Activated CD4-positive, alpha-beta T cell treated with anti-CD3 and anti-CD28 coated beads, Interleukin-2, amount 50 U/mL, for 24 hours (primary cell): ENCODE measurements around the gene MAN1A1.
"Not testable (repeated sequence)": the region's sequence is repeated elsewhere in the genome, so short reads cannot be mapped to it uniquely, and the experiment has no call there.

Experiments used
- DNase-seq, 2 donors: peaks; one replicate each; pipeline ENCODE4 v3.0.0-alpha.2; 2020; ENCODE audit warnings: low read depth in 1 of 2, low spot score in 1 of 2

MAN1A1 gene

DNA sequence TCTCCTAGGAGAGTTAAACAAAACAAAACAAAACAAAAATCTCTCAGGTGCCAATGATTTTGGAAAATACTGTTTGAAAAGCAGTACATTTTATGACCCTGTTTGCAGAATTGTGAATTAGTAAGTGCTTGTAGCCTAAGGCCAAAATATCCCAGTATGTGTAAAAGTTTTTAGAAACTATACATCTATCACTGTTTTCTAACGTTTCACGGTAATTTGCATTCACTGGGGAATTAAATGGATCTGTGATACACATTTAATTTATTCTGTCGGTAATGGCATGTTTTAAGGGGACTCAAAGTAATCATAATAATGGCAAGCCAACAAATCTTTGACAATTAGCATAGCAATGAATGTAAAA, 175.5 kb downstream of the MAN1A1 start:
- DNase-seq, result no peak

DNA sequence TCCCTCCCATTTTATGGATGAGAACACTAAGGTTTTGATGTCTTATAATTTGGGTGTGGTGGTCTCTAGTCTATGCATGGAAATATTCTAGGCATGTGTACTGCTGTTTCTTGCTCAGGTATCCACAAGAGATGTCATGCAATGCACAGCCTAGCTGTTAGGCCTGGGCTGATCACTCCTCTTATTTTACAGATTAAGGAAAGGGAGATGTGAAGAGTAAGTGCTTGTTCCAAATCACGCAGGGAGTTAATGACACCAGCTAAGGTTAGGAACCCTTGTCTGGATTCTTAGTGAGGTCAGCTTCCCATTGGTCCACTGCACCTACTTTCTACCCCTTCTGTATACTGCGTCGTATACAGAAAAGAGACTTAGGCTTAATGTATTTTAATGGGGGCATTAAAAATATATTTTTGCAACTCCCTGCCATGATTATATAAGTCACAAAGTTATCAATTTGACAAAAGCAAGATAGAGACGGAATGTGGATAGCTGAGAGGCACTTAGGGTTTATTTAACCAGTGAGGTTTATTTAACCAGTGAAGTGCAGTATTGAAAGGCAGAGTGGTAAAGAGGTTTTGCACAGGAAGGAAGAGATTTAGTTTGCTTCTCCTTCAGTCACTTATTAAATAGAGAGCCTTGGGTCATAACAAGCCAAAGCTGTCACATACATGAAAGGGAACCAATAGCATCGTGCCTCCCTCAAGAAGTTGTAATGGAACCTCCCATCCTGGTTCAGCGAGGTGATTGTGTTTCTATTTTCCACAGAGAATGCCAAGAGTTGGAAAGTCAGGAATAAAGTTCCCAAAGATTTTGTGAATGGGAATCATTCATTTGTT, 176.1 kb downstream of the MAN1A1 start:
- no peak for DNase-seq

GRCh38 chr6:119172824-119173223, 176.7 kb downstream of the MAN1A1 start:
- DNase-seq, result no peak

DNA sequence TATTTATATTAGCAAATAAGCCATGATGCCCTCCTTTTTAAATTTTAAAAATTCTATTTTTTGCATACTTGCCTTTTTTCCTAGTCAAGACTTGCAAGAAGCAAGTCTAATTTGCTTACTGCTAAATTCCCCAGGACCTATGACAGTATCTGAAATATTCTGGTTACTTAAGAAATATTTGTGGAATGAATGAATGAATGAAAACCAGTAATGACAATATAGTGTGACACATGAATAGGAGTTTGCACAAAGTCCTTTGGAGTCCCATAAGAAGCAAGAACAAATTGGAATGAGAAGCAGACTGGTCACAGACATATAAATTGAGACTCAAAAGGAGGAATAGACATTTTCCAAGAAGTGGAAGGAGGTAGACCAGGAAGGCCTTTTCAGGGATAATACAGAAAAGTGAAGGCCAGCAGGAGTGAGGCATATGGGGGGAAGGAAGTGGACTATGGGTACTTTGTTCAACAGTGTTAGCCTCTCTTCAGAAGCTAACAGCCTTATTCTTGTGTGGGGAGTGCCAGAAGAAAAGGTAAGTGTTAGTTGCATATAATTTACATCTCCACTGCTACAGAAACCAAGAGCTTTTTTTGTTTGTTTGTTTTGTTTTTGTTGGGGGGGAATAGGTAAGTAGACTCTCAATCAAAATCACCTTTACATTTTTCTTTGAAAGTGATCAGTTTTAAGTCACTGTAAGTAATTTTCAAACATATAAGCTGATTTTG, 177.5 kb downstream of the MAN1A1 start:
- DNase-seq, result no peak

GRCh38 chr6:119171088-119171841, 178.3 kb downstream of the MAN1A1 start:
- no peak for DNase-seq

DNA sequence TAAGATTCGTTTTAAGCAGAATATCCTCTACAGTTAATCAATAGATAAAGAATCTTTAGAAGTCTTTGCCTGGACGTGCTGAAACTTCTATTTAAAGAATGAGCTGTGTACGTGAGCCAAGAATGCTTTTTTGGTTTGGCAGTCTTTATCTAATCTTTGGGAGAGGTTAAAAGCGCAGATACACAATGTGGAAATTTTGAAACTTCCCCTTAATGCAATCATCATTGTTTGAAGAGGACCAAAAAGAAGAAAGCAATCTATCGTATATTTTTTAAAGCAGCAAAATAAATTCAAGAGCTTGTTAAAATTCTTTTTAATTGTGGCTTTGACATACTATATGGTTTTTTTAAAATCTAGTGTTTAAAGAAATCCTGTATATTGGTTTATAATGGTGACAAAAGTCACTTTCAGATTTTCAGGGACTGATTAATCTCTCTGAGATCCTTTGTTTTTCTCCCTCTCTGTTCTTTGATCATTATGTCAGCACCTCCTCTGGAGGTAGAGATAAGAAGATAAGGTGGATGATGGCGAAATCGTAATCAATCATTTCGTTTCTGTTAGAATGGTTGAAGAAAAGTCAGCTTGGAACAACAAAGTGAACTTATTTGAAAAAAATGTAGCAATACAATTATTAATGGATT, 179.0 kb downstream of the MAN1A1 start:
- no peak for DNase-seq

GRCh38 chr6:119170103-119170446, 179.5 kb downstream of the MAN1A1 start:
- no peak for DNase-seq

DNA sequence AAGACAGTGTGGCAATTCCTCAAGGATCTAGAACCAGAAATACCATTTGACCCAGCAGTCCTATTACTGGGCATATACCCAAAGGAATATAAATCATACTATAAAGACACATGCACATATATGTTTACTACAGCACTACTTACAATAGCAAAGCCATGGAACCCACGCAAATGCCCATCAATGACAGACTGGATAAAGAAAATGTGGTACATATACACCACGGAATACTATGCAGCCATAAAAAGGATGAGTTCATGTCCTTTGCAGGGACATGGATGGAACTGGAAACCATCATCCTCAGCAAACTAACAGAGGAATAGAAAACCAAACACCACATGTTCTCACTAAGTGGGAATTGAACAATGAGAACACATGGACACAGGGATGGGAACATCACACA, 180.2 kb downstream of the MAN1A1 start:
- not testable (repeated sequence) for DNase-seq

DNA sequence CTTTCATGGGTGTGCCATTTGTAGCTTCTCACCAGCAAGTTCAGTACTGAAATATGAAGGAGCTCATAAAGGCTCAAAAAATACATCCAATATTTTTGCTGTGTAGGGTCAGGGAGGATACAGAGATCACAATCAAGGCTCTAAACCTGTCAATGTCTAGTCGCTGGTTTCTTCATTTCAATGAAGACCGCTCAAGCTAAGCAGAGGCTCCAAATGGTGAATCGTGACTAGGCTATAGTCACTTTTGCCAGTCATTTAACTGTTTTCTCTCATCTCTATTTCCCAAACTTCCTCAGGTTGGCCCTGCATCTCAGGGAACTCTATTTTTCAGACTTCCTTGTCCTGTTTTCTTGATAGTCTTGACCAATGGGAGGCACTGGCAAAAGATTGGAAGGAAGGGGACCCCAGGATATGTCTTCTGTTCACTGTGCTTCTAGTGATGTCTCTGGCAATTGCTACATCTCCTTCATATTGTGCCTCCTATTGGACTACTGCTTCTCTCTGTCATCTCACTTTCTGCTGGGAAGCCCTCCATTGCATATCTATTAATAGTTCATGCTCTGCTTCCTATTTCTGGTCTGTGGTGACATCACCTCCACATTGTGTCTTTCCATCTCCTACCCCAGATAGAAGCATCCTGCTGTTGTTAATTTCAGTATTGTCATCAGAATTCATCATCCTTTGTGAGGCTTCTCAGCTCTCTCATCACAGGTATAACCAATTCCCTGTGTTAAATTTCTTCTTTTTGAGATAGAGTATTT, 183.4 kb downstream of the MAN1A1 start:
- DNase-seq, result no peak

DNA sequence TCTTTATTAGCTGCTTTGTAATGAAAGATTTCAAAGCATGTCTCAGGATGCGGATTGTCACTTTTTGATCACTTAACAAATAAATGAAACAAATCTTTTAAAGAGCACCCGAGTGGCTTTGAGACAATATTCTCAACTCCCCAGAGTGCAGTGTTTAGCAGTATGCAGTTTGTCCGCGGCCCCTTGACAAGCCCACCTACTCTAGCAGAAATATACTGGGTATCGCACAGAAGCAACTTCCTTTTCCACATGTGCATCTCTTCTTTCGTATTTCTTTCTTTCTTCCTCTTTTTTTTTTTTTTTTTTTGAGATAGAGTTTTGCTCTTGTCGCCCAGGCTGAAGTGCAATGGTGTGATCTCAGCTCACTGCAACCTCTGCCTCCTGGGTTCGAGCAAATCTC, 186.6 kb downstream of the MAN1A1 start:
- DNase-seq, result no peak

DNA sequence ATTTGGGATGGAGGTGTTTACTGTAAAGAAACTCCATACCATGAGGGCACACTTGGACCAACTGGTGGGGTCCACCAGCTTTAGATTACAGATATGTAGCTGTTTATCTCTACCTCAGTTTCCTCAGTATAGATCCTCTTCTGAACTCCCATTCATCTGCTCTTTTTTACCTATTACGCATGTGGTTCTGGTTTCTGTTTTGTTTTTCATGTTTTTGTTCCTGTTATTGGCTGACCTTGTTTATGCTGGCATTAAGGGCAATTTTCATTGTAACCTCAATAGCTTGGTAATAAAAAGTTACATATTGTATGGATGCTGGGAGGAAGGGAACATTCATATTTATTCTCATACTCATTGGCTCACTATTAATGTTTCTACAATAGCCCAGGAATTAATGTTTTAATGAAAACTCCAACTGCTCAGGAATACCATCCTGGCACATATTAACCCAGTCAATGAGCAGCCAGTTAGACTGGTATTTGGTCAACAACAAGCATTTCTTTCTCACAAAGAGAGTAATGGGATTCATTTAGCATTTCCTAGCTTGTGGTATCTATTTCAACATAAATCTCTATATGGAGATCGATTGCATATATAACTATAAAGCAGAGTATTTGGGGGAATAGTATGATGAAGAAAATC, 187.3 kb downstream of the MAN1A1 start:
- DNase-seq, result no peak

DNA sequence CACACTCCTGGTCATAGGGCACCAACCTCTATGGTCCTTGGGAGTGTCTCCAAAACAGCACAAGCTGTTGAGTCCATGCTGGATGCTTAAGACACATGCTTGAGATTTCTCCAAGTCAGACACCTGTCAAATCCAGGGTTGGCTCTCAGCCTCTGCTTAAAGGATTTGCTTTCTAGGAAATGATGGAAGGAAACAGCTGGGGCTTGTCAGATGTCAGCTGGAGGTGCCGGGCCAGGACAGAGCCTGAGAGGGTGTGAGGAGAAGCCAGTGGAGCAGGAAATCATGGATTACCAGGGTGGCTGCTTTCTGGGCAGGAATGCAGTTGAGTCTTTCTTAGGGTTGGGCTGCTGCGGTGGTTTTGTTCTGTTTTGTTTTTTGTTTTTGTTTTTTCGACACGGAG, 188.1 kb downstream of the MAN1A1 start:
- no peak for DNase-seq

- DNase-seq, result no peak
These were observed 188.7 kb downstream of the MAN1A1 start for GRCh38 chr6:119160911-119161310.

GRCh38 chr6:119158057-119158848, 191.3 kb downstream of the MAN1A1 start:
- no peak for DNase-seq

DNA sequence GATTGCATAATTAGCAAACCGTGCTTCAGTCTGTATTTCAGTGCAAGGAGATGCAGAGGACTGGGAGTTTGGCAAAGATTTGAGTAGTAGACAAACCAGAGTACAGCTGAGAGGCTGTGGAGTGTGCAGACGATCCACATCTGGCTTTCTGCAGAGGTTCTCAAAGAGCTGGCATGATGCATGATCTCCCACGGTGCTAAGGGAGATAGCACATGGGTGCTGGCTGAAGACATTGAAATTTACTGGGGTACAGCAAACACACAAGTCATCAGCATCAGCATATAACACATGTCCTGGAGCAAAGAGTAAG, 192.1 kb downstream of the MAN1A1 start:
- DNase-seq, result no peak

DNA sequence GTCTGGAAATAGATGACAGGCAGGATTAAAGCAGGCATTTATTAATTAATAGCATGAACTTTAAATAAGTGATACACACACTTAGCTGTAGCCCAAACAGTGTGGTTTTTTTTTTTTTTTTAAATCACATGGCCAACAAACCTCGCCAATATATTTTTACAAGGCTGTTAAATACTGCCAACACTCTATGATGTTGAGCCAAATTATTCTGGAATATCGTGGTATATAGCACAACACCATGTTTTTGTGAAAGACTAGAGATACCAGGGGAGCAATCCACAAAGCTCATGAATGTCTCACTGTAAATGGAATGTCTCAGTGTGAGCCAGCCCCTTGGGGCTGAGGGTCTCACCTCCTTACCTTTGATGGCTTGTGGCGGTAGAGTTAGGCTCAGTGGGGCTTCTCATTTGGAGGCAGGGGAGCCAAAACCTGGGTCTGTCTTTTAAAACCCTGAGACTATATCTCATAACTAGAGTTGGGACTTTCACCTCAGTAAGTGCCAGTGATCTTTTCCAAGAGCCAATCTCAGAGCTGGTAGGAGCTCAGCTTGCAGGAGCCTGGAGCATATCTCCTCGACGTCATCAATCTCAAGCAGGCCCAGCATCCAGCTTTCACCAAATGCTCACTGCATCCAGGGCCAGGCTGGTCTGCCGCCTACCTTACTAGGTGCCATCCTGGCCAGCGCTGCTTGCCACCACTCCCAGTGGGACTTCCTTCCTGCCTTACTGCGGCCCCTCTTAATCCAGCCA, 192.6 kb downstream of the MAN1A1 start:
- DNase-seq, result no peak

- DNase-seq, result not testable (repeated sequence)
These were observed 193.5 kb downstream of the MAN1A1 start for GRCh38 chr6:119156082-119156481.

DNA sequence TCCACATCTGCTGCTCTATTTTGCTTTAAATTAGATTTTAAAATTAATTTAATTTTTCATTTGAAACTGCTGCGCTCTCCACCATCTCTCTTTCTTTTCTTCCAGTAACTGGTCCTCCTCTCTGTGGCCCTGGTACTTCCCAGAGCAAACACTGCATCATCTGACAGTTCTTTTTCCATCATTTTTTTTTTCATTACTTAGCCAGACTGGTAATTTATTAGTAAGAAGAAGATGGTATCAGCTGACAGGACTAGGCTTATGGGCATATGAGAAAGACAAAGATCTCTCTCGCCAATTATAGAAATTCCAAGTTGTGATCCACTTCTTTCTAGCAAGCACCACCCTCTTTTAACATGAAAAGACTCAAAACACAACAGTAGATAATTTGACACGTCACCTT, 197.4 kb downstream of the MAN1A1 start:
- DNase-seq, result no peak
